GM08714 (cell line): ENCODE measurements around the gene TPST2.
"Not testable (repeated sequence)": the region's sequence is repeated elsewhere in the genome, so short reads cannot be mapped to it uniquely, and the experiment has no call there.

Experiments used
- H3K4me3 ChIP-seq: fragments of 200-500 bp; sonication (Bioruptor generic); 2 replicates; pipeline ENCODE4 v1.5.1; 2014; ENCODE audit warnings: mild to moderate bottlenecking, low read length, inconsistent platforms
- ZNF274 ChIP-seq: IDR thresholded peaks from 2 replicates; pipeline ENCODE4 v1.6.1; 2012; ENCODE audit warnings: mild to moderate bottlenecking, low read depth, low read length

Gene TPST2

GRCh38 chr22:26617271-26618199 lies 27.6 kb upstream of the TPST2 start, which contains the start of gene CRYBB1:
CRYBB1 (minus strand) TSS chr22:26618027; CDS start chr22:26616319, 1,708 bp downstream.
- TF ChIP-seq ZNF274: no peak
- H3K4me3 ChIP-seq: no peak within 1 kb of the TSS

DNA sequence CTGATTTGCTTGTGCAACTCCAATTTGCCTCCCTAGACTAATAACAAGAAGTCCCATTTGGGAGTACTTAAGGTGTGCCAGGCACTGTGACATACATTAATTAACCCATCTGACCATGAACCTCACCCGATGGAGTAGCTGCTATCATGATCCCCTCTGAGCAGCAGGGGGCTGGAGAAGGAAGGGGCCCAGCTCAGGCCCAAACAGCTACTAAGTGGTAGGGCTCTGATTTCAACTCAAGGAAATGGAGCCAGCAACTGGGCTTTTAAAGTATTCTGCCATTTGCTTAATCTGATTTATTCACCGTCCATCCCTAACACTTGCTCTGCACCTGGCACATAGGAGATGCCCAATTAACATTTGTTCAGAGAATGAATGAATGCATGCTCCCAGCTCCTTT lies 26.7 kb upstream of the TPST2 start:
- no peak for TF ChIP-seq ZNF274
- no peak overlapping the region for H3K4me3 ChIP-seq

DNA sequence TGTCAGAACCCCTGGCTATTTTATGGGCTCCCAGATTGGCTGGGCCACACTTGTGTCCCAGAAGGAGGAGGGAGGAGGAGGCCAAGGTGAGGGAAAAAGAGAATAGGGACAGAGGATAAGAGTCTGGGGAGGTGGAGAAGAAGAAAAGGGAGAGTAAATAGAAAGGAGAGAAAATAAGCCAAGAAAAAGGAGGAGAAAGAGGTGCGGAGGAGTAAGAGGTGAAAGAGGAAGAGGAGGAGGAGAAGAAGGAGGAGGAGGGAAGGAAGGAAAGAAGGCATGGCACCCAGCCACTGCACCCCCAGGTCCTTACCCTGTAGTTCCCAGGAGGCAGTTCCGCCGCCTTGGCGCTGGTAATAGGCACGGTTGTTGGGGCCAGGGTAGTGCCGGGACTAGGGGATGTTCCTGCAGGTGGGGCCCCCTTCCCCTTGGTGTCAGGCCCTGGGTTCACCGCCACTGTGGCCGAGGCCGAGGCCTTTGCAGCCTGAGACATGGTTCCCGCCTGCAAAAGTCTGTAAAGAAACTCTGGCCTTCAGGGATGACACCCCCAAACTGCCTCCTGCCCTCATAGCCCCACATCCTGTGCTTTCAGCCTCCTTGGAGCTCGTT lies 26.0 kb upstream of the TPST2 start:
- no peak overlapping the region for H3K4me3 ChIP-seq
- TF ChIP-seq ZNF274: no peak

DNA sequence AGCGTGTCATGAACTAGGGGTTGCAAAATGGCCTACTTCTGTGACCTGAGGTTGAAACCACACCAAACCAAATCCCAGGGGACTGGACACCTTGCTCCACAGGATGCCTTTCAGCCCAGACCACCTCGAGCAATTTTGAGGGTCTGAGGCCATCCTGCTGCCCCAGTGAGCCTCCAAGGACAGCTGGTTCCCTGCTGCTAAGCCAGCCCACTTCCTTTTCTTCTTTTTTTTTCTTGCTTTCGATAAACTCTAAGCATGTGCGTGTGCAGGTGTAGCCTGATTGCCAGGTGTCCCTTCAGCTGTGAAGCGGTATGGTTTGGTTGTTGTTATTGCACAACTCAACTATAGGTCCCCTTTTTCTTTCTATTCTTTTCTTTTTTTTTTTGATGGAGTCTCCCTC lies 25.2 kb upstream of the TPST2 start:
- TF ChIP-seq ZNF274: no peak
- no peak overlapping the region for H3K4me3 ChIP-seq

DNA sequence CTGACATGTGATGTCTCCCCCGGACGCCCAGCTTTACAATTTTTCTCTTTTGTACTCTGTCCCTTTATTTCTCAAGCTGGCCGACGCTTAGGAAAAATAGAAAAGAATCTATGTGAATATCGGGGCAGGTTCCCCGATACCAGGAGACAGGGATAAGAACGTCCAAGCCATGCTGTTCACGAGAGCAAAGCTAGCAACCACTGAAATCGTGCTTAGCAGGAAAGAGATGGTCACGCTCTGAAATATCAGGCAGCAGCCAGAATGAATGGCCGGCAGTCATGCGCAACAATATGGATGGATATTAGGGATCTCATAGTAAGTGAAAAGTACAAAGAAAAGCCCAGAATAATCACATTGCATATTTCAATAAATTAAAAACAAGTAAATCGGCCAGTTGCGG lies 24.4 kb upstream of the TPST2 start:
- no peak overlapping the region for H3K4me3 ChIP-seq
- no peak for TF ChIP-seq ZNF274

DNA sequence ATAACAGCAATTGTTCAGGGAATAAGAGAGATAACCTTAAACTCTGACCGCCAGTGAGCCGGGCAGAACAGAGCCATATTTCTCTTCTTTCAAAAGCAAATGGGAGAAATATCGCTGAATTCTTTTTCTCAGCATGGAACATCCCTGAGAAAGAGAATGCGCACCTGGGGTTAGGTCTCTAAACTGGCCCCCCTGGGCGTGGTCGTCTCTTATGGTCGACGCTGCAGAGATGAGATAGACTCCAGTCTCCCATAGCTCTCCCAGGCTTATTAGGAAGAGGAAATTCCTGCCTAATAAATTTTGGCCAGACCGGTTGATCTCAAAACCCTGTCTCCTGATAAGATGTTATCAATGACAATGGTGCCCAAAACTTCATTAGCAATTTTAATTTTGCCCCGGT lies 23.8 kb upstream of the TPST2 start:
- H3K4me3 ChIP-seq: not testable (repeated sequence)

GRCh38 chr22:26612652-26613051 lies 22.7 kb upstream of the TPST2 start:
- no peak for TF ChIP-seq ZNF274
- no peak overlapping the region for H3K4me3 ChIP-seq

- no peak overlapping the region for H3K4me3 ChIP-seq
Observed at GRCh38 chr22:26610996-26611395, 21.1 kb upstream of the TPST2 start.

DNA sequence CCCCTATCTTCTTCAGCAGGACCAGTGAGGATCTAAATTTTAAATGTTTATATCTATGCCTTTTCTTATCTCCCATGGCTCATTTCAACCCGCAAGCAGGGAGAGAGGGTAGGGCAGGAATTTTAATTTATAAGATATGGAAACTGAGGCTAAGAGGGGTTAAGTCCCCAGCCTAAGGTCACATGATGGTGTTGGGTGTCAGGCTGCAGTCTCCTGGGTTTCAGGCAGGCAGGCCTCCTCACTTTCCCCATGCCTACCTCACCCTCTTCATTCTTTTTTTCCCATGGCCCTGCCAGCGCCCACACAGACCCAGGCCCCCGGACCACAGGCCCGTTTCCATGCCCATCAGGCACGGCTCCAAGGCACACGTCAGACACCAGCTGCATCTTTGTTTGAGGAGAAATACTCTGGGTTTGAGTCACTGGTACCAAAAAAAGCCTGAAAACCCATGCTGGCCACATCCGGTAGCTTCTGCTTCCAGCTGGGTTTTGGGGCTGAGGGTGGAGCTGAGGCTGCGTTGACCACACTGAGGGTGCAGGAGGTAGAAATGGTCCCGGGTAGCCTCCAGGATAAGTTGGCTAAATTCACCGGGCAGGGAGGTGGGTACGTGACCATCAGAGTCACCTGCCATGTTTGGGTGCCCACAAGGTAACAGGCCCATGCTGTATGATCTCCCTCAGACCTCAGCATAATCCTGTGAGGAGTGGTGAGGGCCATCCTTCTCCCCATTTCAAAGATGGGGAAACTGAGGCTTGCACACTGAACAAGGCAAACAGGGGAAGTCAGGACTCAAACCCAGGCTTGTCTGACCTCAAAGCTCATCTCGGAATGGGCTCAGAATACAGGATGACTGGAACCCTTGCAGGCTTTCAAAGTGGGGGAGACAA lies 20.4 kb upstream of the TPST2 start:
- no peak overlapping the region; the same call in 1 of the 2 replicates for H3K4me3 ChIP-seq

More at GRCh38 chr22:26610996-26611395, 21.1 kb upstream of the TPST2 start:
- TF ChIP-seq ZNF274: no peak

GRCh38 chr22:26609287-26609686 lies 19.4 kb upstream of the TPST2 start:
- no peak overlapping the region for H3K4me3 ChIP-seq
- TF ChIP-seq ZNF274: no peak

More for the DNA sequence above, 20.4 kb upstream of the TPST2 start:
- no peak for TF ChIP-seq ZNF274

GRCh38 chr22:26608129-26608528 lies 18.2 kb upstream of the TPST2 start:
- H3K4me3 ChIP-seq: no peak overlapping the region
- TF ChIP-seq ZNF274: no peak

DNA sequence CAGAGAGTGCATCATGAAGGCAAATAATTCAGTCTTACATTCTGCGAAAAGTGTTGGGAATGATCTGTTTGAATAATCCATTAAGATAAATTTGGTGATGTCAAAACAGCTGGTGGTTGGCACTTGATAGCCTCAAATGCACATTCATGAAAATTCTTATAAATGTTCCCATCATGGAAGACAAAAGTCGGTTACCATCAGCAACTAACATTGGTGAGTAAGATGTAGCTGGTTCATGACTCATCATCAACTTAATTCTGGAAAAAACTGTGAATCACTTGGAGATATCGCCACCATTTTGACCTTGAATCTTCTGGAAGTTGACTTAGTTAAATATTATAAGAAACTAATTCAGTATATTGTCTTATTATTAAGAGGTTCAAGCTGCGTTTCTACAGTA lies 16.7 kb upstream of the TPST2 start:
- H3K4me3 ChIP-seq: no peak overlapping the region
- TF ChIP-seq ZNF274: no peak

DNA sequence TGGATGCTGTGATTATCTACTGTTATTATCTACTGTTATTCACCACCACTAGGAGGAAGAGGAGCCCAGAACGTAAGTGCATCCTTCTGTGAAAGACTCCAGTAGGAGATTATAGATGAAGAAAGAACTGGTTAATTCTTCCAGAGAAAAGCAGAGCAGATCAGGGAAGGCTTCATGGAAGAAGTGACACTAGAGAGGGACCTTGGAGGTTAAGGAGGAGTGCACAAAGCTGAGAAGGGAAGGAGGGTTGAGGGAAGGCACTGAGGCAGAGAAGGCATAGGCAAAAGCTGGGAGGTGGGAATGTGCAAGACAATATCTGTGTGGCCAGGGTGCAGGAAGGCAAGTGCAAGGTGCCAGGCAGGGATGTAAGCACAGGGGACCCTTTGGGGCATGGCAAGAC lies 14.4 kb upstream of the TPST2 start:
- H3K4me3 ChIP-seq: no peak overlapping the region
- no peak for TF ChIP-seq ZNF274

DNA sequence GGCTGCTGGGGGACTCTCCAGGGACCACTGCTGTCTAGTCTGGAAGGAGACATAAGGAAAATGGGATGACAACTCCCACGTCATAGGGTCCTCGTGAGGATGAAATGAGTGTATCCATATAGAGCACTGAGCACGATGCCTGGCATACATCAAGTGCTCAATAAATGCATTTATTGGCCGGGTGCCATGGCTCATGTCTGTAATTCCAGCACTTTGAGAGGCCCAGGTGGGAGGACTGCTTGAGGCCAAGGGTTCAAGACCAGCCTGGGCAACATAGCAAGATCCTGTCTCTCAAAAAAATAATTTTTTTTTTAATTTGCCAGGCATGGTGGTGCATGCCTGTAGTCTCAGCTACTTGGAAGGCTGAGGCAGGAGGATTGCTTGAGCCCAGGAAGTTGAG lies 12.2 kb upstream of the TPST2 start:
- H3K4me3 ChIP-seq: no peak overlapping the region
- TF ChIP-seq ZNF274: no peak
